NT2/D1 (cell line): ENCODE measurements around the gene CNN3.

Experiments
- YY1 ChIP-seq: IDR thresholded peaks from 2 replicates; pipeline ENCODE4 v1.6.1; 2011; ENCODE audit not compliant: insufficient read length, insufficient read depth
- ZNF274 ChIP-seq: IDR thresholded peaks from 2 replicates; pipeline ENCODE4 v1.6.1; 2011; ENCODE audit warnings: mild to moderate bottlenecking, low read depth, low read length

GRCh38 chr1:94863297-94863911 lies 63.5 kb downstream of the CNN3 start:
- TF ChIP-seq YY1 (no peak), ZNF274 (no peak)
